ENCODE results near the gene ANO6.
"Not testable (repeated sequence)": the region's sequence is repeated elsewhere in the genome, so short reads cannot be mapped to it uniquely, and the experiment has no call there.

Gene ANO6

DNA sequence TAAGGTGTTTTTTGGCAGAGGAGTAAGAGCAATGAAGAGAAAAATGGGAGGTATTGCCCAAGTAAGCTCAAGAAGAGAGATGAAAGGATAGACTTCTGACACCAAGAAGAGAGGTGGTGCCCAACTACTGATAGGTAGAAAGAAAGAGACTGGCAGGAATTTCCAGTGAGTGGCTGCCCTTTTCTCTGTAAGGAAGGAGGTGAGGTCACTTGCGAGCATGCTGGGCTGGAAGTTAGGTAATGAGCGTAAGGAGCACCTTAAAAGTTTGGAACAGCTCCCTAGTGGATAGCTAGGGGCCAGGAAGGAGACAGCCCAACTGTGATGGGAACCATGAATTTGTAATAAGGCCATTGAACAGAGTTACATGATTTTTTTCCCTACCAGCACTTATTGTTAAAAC, 127.0 kb downstream of the ANO6 start:
- no peak for DNase-seq (ENCODE audit: low read depth in 2 of 2)

DNA sequence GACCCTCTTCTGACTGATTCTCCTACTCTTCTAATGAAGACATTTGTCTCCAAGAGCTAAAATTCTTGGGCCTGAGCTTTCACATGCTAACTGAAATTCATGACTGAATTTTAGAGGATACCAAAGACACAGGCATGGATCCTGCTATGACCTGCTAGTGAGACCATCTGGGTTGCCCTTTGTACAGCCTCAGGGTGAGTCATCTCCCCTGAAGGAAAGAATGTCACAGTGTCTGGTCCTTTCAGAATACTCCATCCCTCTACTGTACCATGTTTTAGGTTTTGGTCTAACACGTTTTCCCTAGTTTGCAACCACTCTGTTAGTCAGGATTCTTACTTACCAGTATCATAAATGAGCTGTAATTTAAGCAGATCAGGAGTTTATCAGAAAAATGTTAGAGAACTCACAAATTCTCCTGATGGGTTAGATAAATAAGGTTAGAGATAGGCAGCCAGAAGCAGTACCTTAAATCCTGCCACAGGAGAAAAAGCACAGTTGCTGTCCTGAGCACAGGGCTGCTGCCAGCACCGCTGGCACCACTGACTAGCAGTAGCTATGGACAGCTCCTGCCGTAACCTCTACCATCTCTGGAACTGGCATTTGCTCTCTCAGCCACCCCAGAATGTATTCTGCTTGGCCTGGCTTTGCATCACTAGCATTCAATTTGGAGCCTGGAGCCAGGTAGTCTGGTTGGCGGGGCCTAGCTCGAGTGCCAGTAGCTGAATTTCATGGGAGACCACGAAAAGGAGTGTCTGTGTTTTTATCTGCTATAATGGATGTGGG, 127.6 kb downstream of the ANO6 start:
- no peak for DNase-seq (ENCODE audit: low read depth in 2 of 2)

DNA sequence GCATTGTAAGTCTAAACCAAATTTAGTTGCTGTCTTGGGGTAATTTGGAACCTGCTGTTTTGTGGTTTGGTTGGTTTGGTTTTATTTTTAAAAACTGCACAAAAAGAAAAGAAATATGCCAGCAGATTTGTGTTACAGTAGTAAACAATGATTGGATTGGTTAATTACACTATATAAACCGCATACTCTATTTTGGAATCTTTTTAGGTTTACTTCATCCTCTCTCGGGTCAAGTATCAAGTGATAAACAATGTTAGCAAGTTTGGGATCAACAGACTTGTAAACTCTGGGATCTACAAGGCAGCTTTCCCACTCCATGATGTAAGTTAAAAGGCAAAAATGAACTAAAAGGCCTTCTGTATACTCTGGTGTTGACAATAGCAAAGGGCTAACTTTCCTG, 132.4 kb downstream of the ANO6 start:
- no peak for DNase-seq (ENCODE audit: low read depth in 2 of 2)

DNA sequence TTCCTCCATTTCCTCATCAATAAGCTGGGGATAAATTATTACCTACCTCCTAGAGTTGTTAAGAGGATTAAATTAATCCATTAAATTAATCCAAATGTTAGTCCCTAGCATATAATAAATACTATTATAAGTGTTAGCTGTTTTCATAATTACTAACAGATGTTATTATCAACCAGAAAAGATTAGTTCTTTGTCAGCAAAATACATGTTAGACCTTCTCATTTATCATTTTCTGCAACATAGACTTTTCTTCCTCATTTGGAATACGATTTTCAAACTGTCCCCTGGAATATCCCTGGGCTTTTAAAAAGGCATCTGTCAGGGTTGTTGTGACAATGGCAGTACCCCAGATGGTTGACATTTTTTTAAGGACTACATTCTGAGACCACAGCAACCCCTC, 133.1 kb downstream of the ANO6 start:
- no peak for DNase-seq (ENCODE audit: low read depth in 2 of 2)

DNA sequence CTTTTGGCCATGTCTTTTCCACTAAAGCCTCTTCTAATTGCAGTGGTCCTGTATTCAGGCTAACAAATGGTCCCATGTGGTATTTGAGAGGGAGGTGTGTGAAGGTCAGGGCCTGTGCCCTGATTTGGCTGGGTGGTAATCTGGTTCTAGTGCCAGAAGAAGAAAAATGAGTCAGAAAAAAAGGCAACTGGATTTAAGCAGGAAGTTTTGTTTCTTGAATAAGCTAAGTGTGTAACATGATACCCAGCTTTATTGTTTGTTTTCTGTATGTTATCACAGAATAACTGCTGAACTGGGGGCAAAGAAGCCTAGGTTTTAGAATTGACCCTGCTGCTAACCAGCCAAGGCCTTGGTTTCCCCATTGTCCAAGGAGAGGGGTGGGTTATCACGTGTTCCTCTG, 134.0 kb downstream of the ANO6 start:
- no peak for DNase-seq (ENCODE audit: low read depth in 2 of 2)

DNA sequence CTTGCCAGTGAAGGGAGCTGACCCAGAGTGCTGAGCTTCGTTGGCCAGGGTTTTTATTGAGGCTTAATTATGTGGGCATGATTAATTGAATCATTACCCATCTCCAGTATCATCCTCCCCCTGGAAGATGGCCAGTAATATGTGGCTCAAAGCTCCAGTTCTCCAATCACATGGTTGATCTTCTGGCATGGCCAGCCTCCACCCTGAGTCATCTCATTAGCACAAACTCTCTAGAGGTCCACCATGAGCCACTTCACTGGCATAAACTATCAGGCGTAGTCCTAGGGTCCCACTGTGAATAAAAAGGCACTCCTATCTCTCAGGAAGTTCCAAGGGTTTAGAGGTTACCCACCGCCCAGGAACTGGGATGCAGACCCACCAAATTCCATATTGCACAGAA, 135.0 kb downstream of the ANO6 start:
- DNase-seq (ENCODE audit: low read depth in 2 of 2) = no peak

DNA sequence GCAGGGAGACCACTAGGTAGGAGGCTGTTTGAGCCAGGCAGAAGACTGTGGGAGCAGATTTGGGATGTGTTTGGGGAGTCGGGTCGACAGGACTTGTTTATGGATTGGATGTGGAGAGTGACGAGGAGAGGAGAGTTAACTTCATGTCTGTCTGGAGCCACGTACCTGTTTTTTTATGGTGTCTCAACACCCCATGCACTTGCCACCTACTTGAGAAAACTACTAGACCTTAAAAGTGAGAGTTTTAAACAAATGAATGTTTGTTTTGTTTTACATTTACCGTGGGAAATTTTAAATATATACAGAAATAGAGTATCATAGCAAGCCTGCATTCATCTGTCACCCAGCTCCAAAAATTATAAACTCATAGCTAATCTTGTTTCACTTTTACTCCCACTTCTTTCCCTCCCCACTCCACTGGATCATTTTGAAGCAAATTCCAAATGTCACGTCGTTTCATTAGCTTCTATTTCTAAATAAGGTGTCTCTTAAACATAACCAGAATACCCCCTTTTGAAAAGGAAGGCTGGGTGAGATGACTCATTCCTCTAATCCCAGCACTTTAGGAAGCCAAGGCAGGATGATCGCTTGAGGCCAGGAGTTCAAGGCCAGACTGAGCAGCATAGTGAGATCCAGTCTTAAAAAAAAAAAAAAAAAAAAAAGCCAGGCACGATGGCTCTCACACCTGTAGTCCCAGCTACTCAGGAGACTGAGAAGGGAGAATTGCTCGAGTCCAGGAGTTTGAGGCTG, 136.2 kb downstream of the ANO6 start:
- DNase-seq (ENCODE audit: low read depth in 2 of 2) = no peak

DNA sequence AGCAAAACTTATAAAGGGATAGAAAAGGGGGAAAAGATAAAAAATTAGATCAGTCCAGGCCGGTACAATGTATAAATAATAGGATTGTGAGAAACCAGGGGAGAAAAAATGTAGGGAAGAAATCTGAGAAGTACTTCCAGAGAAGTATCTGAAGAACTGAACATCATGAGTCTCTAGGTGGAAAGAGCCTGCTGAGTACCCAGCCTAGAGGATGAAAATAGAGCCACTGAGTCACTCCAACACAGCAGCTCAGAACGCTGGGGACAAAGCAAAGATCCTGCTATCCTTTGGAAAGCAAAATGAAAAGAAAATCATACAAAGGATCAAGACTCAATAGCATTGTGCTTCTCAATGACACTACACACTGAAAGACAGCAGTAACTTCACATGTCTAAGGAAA, 138.0 kb downstream of the ANO6 start:
- no peak for DNase-seq (ENCODE audit: low read depth in 2 of 2)

DNA sequence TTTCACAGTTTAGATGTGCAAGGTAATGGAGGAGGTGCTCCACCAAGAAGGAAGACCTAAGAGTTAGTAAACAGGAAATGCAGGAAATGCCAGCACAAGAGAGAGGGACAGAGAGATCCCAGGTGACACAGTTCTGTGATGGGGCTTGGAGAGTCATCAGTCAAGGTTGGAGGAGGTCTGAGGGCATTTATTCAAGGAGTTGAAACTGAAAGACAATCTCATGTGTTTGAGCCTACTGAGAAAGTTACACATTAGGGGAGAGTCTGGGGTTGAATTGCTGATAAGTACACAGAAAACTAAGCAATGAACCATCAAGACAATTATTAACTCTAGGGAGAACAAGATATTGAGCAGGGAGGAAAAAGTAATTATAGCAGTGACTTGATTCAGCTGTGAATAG, 138.5 kb downstream of the ANO6 start:
- DNase-seq (ENCODE audit: low read depth in 2 of 2) = no peak

DNA sequence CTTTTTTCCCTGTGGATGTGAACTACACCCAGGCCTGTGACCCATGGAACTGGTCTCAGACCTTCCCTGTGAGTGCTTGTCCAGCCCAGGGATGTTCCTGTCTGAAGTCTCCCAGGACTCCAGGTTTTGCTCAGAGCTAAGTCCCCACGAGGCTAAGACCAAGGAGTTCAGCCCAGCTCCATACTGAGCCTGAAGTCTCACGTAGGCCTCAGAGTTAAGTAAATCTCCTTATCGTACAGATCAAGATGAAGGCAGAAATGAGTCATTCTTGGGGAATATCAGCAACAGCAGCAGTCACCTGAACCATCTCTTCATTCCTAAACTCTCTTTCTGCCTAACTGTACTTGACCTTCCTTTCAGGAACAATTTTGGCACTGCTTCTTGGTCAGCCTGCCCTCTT, 139.8 kb downstream of the ANO6 start:
- no peak for DNase-seq (ENCODE audit: low read depth in 2 of 2)

DNA sequence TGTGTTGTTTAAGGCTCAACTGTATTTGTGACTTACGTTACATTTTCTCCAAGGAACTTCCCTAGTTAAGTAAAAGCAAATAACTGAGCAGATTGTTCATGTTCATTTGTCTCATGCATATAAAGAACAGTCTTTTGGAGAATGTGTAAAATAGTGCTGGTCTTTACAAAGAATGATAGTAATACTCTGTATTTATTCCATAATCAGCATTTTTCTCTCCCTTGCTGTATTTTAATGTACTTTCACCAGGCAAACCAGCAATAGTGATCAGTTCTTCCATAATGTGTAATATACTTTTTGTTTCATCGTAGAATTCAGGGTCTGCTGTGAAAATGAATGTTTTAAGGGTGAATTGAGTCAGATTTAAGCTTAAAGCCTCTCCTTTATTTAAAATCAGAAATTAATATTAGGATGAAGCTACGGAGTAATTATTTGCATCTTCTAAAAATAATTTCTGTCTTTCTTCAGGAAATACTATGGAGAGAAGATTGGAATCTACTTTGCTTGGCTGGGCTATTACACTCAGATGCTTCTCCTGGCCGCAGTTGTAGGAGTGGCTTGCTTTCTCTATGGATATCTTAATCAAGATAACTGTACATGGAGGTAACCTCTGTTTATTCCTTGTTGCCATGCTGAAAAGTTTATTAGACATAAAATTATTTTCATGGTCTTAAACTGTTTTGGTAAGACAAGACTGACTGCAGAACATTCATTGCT, 141.1 kb downstream of the ANO6 start:
- DNase-seq (ENCODE audit: low read depth in 2 of 2) = no peak

DNA sequence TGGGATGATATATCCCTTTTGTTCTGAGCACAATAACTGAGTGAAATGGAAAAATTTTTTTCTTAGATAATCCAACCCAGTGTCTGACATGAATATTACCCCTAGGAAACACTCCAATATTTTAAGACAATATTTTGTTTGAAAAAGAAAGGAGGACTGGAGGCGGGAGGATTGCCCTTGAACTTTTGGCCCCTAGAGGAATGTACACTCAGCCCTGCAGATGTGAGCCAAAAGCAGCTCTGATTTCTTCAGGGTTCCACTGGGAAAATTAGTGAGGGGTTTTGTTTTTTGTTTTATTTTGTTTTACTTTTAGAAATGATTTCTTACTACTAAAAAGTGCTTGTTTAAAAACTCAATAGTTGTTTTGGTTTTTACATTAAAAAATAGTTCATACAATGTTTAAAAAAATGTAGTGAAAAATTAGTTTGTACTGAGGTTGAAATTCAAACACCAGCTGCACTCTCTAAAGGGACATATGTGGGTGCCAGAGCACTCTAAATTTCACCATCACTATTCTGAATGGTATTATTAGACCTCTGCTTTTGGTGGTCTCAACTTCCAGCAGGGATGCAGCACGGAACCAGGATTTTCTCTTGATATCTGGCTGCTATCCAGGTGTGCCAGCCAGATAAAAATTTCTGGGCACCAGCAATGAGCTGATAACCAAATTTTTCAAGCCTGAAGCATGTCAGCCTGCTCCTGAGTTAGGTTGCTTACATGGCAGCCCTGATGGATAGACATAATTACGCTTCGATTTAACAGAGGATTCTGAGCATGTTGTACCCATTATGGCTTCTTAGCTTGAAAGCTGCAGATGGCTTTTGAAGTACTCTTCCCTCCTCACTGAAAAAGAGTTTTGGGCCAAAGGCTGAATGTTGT, 141.9 kb downstream of the ANO6 start:
- DNase-seq (ENCODE audit: low read depth in 2 of 2) = no peak

DNA sequence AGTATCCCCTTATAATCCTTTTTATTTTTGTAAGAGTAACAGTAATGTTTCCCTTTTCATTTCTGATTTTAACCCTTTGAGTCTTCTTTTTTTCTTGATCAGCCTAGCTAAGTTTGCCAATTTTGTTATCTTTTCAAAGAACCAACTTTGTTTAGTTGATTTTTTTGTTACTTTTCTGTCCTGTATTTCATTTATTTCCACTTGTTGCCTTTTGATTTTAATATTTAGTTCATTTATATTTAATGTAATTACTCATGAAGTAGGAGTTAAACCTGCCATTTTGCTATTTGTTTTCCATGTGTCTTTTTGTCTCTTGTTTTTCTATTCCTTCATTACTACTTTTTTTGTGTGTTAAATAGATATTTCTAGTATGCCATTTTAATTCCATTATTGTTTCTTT, 146.4 kb downstream of the ANO6 start:
- DNase-seq (ENCODE audit: low read depth in 2 of 2) = no peak

DNA sequence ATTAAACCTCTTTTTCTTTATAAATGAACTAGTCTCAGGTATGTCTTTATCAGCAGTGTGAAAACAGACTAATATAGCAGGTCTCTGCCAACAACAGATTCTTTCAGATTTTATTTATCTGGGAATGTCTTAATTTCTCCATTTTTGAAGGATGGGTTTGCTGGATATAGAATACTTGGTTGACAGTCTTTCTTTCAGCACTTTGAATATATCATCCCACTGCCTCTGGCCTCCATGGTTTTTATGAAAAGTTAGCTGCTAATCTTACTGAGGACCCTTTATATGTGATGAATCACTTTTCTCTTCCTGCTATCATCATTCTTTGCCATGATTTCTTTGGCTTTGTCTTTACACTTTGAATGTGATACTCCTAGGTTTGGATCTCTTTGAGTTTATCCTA, 148.0 kb downstream of the ANO6 start:
- DNase-seq (ENCODE audit: low read depth in 2 of 2) = no peak

DNA sequence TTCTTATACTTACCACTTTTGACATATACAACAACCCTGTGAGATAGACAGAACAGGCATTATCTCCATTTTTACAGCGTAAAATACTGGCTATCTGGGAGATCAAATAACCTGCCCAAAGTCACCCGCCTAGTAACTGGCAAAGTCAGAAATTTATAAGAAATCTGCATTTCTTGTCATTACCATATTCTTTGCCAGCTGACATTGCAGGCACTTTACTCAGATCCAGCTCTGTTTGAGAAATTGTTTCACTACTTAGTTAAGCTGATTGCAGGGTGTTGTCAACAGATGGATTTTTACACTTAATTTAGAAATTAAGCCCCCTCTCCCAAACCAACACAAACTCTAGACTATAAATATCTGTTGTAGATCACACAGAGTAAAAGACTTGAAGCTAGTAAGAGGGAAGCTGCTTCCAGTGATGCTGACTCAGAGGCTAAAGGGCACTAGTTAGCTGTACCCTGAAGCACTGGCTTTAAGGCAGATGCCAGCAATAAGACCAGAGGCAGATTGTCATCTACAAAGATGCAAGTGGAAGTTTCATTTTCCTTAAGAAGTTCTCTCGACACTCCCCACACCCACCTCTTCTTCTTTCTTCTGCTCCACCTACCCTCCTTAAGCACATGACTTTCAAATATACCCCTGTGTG, 153.1 kb downstream of the ANO6 start:
- DNase-seq (ENCODE audit: low read depth in 2 of 2) = no peak

DNA sequence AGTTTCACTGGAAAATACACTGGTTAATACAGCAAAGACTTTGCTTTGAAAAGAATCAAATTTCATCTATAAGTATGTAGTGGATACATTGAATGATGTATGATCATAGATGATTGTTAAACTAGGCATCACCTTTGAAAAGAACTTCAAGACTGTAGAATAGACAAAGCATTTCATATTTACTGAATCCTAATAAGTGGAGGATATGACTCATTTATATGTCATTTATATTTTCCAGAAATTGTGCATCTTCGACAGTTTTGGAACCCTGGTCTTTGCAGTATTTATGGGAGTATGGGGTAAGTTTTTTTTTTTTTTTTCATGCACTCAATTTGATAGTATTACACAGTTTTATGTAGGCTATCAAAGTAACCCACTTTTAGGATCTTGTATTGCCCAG, 161.9 kb downstream of the ANO6 start:
- DNase-seq (ENCODE audit: low read depth in 2 of 2) = no peak

DNA sequence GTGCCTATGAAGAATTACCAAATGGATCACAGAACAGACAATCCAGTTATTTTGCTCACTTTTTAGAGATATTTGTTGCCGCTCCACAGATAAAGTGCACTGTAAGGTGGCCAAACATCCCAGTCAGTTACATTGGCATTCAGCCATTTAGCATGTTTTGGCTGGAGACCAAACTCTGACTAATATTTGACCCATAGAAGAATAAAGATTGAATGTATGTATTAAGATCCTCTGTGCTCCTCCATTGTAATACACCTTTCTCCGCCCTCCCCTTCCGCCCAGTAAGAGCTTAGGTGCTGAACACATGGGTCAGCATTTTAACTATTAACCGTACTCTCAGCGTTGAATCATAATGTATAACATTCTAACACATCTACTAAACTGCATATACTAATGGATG, 163.4 kb downstream of the ANO6 start:
- no peak for DNase-seq (ENCODE audit: low read depth in 2 of 2)

DNA sequence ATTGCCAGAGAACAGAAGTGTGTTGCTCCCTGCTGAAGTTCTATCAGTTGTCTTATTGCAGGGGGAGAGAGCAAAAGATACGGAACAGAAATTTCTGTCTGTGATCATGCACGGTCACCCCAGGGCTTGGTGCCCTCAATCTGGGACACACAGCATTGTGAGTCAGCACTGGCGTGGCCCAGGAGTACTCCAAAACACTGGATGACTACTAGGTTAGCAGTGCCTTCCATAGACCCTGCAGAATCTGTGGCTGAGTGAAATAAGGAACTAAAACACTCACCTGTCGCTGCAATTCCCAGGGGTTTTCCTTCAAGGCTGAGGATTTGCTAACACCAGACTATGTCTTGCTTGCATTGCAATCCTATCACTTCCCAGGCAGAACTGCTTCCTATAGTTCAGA, 165.5 kb downstream of the ANO6 start:
- no peak for DNase-seq (ENCODE audit: low read depth in 2 of 2)

DNA sequence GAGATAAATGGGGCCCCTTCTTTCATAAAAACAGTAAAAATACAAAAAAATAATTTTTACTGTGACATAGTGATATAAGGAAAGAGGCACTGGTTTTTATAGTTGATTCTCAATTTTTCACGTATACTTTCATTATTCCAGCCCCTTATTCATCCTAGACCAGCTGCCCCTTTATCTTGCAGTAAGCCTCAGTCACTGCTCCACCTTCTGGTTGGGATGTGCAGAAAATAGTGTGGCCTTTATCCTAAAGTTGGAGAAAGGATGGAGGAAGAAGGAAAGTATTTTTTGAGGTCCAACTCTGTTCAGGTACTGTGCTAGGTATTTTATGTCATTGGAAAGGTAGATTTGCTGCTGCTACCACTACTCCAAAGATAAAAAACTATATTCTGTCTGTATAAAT, 172.7 kb downstream of the ANO6 start:
- DNase-seq (ENCODE audit: low read depth in 2 of 2) = no peak

DNA sequence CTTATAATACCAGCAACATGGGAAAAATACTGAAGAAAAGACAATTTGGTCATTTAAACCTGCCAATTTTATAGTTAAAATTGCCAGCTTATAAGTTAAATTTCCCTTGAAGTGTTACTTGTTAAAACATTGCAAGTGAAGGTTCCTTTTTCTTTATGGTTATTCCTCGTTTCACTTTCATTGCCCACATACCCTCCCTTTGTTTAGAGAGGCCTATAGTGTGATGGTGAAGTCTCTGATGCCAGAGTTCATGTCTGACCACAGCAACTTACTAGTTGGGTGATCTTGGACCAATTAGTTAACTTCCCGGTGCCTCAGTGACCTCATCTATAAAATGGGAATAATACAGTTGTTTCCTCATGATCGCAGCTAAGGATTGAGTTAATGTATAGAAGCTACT, 173.5 kb downstream of the ANO6 start:
- no peak for DNase-seq (ENCODE audit: low read depth in 2 of 2)

DNA sequence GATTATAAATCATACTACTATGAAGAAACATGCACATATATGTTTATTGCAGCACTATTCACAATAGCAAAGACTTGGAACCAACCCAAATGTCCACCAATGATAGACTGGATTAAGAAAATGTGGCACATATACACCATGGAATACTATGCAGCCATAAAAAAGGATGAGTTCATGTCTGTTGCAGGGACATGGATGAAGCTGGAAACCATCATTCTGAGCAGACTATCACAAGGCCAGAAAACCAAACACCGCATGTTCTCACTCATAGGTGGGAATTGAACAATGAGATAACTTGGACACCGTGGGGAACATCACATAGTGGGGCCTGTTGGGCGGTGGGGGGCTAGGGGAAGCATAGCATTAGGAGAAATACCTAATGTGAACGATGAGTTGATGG, 181.6 kb downstream of the ANO6 start:
- not testable (repeated sequence) for DNase-seq (ENCODE audit: low read depth in 2 of 2)
